IPS-NIHi7 (cell line): ENCODE measurements around the gene FRRS1.
"Not testable (repeated sequence)": the region's sequence is repeated elsewhere in the genome, so short reads cannot be mapped to it uniquely, and the experiment has no call there.

ENCODE experiments used
- DNase-seq: peaks from one replicate; pipeline ENCODE4 v3.0.0; 2012; ENCODE audit warnings: mixed read lengths; ENCODE audit errors: extremely low spot score

FRRS1 gene

DNA sequence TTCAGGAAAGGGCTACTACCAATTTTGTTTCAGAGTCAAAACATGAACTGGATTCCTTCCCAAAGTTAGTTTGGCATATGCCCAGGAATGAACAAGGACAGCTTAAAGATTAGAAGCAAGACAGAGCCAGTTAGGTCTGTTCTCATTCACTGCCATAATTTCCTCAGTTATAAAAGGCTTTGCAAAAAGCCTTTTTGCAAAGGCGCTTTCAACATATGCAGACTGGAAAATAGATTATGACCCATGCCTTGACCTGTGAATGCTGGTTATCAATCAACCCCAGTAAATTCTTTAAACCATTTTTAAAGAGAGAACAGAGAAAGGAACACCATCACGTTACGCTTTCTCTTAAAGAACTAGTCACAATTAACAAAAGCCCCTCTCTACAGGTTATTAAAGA, 1.7 kb upstream of the FRRS1 start:
- DNase-seq: no peak

DNA sequence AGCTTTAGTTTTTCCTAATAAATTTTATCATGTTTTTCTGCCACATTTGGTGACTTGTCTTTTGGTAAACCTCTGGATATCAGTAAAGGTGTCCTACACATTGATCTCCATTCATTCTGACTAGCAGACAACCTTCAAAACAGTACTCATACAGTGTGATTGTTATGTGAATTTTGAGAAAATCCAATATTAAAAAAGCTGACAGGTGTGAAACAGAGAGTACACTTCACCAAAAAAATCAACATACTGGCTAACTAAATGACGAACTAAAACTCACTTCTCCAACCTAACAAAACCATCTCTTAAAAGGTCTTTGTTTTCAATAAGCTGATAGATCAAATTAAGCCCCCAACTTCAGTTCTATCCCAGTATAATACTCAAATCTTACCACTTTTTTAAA, 1.5 kb downstream of the FRRS1 start:
- DNase-seq: no peak

DNA sequence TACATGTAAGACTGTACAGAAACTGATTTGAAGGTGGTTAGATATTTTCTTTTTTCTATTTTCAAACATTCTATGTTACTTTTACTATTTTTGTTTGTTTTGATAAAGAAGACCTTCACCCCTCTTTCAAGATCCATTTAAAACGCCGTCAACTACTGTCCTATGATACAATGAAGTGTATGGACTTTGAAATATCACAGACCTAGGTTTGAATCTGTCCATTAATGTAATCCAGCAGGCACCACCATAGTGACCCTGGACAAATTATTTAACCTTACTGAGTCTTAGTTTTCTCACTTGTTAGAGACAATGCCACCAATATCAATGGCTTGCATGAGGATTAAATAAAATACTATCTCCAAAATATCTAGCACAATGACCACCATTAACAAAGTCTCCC, 2.0 kb downstream of the FRRS1 start:
- DNase-seq: no peak

DNA sequence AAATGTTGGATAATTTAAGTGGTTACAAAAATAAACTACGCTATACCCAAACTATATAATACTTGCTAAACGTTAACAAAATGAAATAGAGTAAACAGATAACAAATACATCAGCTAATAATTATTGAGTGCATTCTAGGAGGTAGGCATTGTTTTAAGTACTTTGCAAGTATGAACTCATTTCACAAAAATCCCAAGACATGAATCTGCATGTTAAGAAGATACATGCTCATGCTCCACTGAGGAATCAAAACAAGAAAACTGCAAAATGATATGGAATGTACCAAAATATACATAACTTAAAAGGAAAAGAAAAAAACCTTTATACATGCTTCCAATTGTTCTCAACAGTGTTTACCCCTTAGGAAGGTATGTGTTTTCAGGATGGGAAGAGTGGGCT, 2.5 kb downstream of the FRRS1 start:
- no peak for DNase-seq

DNA sequence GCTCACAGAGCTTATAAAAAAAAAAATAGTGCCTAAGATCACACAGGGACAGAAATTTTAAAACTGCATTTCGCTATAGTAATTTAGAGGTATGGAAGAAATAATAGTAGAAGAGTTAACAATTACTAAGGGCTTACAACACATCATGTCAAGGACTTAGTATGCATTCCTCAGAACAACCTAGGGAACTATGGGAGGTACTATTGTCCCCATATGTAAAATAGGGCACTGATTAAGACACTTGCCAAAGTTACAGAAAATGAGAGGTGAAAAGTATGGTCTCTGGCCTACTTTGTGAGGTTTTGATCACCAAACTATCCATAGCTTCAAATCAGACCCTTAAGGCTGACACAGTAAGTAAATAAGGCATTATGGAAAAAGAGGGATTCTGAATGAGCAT, 4.7 kb downstream of the FRRS1 start:
- no peak for DNase-seq

DNA sequence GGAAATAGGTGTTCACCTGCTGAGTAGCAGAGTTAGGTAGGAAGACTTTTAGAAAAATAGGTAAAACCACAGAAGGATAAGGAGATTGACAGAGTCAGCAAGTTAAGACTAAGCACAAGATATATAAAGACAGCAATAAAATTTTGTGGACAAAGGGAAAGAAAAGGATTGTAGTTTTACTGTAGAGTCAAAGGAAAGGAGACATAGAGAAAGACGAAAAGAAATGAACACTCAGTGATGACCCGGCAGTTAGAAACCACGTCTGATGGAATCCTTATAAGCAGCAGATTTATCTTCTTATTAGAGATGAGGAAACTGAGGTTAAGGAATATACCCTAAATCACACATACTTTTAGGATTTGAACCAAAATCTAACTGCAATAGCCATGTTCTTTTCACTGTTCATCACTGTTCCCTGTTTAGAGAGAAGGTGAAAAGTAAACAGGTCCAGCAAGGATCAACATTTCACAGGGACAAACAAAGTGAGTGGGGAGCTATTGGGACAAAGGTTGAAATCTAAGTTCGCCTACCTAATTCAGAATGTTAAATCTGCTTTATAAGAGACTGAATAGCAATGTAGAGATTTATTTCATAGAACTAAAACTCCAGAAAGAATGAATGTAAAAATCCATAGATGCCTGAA, 6.8 kb downstream of the FRRS1 start:
- no peak for DNase-seq

DNA sequence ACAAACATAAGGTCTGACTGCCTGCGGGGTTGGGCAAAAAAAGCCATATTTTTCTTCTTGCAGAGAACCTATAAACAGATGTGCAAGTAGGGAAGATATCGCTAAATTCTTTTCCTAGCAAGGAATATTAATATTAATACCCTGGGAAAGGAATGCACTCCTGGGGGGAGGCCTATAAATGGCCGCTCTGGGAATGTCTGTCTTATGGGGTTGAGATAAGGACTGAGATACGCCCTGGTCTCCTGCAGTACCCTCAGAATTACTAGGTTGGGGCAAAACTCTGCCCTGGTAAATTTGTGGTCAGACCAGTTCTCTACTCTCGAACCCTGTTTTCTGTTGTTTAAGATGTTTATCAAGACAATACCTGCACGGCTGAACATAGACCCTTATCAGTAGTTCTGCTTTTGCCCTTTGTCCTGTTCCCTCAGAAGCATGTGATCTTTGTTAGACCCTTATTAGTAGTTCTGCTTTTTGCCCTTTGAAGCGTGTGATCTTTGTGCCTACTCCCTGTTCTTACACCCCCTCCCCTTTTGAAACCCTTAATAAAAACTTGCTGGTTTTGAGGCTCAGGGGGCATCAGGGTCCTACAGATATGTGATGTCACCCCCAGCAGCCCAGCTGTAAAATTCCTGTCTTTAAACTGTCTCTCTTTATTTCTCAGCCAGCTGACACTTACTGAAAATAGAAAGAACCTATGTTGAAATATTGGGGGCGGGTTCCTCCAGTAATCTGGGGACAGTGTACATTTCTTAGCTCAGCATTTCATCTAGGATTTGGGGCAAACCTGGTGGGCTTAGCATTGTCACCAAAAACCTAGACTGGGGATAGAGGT, 7.5 kb downstream of the FRRS1 start:
- DNase-seq: not testable (repeated sequence)

DNA sequence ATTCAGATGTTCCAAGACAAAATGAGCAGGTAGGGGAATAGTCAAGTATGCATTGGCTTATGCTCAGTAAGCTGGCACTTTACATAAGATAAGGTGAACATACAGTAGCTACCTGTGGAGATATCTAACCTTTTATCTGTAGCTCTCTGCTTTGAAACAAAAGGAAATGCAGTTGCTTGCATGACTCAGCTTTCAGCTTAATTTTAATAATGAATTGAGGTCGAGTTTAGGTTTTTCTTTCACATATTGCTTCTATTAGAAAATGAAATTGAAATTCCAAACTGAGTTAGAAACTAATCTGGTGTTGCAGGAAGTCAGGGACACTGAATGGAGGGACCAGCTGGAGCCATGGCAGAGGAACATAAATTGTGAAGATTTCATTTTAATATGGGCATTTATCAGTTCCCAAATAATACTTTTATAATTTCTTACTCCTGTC, 8.3 kb downstream of the FRRS1 start:
- no peak for DNase-seq

DNA sequence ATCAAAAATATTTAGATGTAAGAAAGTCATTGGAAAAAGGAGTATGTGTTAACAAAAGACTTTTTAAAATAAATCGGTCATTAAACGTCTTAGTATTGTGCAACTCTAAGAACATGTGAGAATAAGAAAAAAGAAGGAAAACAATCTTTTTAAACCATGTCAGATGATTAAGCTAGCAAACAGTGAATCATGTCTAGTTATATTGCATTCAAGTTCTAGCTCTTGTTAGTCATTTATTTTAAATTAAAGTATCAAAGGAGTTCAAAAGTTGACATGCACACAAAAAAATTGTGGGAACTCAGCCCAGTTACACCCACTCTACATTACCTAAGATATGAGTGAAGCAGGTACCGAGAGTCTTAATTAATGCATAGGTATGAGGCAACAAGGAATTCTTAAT, 9.8 kb downstream of the FRRS1 start:
- no peak for DNase-seq

DNA sequence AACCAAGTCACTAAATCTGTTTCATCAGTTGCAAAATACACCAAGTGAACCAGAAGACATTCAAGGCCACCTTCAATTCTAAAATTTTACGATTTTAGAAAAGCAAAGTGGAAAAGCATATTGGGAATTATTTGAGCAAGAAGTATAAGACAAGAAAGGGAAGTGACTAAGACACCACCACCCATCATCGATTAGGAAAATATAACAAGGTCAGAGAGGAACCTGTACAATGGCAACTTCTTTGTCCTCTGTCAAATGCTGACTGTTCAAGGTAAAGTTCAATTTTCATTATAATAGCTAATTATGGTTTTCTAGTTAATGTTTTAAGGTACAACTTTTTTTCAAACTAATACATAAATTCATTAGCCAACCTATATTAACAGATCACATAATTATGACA, 10.8 kb downstream of the FRRS1 start:
- DNase-seq: no peak

DNA sequence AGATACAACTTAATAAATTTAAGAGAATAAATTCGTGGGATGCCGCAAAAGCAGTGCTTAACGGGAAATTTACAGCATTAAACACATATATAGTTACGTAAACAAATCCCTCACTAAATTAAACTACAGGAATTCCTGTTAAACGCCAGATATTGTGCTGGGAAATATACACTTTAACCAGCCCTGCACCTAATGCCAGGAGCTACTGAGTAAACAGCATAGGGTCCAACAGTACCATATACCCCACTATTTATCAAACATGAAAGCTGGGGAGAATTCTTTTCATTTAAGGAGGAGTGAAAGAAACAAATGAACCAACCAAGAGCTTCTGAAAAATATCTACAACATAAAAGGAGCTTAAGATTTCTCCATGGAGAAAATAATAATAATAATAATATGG, 11.7 kb downstream of the FRRS1 start:
- no peak for DNase-seq

DNA sequence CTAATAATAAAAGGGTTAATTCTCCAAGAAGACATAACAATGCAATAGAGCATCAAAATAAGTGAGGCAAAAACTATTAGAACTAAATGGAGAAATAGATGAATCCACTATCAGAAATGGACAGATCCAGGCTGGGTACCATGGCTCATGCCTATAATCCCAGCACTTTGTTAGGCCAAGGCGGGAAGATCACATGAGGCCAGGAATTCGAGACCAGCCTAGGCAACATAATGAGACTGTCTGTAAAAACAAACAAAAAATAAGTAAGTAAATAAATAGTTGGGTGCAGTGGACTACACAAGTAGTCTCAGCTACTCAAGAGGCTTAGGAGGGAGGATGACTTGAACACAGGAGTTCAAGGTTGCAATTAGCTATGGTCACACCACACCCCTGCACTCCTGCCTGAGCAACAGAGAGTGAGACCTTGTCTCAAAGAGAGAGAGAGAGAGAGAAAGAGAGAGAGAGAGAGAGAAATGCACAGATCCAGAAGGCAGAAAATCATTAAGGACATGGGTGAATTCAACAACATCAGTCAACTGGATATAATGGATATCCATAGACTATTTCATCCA, 12.3 kb downstream of the FRRS1 start:
- DNase-seq: no peak

DNA sequence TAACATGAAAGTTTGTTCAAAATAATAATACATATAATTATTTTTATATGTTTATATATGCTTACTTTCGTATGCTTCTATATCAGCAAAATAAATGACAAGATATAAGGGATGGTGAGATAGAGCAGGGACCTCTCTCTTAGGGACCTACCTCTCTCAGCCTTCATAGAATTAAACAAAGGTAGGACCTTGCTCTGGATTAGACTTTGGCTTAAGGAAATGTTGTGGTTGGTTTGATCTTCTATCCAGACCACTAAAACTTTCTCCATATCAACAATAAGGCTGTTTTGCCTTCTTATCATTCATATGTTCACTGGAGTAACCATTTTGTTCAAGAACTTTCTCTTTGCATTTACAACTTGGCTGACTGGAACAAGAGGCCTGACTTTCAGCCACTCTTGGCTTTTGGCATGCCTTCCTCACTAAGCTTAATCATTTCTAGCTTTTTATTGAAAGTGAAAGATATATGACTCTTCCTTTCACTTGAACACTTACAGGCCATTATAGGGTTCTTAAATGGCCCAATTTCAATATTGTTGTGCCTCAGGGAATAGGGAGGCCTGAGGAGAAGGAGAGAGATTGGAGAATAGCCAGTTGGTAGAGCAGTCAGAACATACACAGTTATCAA, 14.4 kb downstream of the FRRS1 start:
- DNase-seq: no peak

DNA sequence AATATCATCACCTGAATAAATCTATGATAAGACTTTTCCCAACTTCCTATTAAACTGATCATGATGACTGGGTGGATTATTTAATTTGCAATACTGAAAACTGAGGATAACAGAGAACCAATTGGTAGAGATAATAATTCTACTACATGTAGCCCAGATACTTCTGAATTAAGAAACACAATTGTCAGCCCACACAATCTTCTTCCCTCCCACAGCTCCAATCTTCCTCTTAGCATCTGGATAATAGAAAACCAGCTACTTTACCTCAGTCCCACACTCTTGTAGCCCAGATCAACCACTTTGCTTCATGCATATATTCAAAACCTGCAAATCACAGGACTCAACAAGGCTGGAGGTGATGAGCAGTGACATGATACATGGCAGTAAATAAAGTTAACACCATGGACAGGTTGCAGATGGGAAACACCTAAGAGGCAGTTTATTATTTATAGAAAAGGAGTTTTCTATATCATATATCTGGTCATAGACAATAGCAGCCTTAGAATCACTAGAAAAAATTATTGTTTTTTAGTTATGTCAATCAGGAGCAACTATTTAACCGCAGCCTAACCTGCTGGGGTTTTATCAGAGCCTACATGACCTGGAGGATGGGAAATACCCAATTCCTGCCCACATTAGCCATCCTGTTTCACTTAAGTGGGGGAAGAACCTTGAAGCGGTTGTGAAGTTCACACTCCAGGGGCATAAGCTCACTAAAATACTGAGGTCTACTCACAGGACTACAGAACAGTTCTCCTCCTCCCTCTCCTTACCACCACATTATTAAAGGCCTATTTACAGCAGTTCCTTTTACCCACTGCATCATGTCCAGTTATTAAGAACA, 16.7 kb downstream of the FRRS1 start:
- DNase-seq: no peak

DNA sequence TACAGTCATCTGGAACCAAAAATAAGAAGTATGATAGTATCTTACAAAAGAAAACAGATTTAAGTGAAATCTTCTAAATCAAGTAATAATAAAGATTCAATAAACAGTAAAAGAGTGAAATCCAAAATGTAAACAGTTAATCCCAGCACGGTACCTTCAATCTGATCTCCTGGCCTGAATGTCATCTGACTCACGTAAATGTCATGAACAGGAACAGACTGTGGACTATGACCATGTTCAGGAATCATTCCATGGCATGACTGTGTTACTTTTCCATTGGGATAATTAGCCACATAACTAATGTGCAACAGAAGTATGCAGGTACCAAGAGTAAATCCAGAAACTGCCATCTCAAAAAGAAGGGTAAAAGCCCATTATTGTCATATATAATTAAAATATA, 18.0 kb downstream of the FRRS1 start:
- DNase-seq: no peak

DNA sequence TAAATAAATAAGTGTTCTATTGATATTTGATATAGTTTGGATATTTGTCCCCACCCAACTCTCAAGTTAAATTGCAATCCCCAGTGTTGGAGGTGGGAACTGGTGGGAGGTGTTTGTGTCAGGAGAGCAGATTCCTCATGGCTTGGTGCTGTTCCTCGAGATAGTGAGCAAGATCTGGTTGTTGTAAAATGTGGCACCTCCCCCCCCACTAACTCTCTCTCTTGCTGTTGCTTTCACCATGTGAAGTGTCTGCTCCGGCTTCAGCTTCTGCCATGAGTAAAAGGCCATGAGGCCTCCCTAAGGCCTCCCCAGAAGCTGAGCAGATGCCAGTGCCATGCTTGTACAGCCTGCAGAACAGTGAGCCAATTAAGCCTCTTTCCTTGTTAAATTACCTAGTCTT, 20.8 kb downstream of the FRRS1 start:
- no peak for DNase-seq

DNA sequence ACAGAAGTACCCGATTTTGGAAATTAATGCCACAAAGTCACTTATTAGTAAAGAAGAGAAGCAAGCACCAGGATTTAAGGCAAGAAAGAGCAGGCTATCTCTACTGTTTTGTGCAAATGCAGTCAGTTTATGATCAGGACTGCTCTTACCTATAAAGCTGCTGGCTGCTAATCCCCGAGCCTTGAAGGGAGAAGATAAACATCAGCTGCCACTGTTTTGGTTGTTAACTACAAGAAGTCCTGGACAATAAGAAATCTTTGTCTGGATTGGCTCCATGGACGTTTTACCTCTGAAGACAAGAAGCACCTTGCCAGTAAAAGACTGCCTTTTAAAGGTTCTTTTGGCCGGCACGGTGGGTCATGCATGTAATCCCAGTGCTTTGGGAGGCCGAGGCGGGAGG, 21.4 kb downstream of the FRRS1 start:
- no peak for DNase-seq

DNA sequence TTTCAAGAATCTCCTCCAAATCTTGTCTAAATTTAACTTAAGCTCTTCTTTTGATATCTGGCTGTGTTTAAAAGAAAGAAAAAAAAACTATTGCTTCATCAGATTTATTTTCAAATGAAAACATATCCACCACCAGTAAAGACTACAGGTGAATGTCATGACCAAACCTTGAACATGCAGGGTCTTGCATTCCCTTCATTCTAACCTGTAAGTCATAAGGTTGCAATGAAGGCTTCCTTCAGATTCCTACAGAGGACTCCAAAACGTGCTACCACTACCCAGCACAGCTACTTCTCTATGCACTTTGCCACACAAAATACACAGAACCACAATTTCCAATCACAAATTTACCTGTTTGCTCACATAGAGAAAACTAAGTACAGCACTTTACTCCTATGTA, 26.3 kb downstream of the FRRS1 start:
- no peak for DNase-seq

DNA sequence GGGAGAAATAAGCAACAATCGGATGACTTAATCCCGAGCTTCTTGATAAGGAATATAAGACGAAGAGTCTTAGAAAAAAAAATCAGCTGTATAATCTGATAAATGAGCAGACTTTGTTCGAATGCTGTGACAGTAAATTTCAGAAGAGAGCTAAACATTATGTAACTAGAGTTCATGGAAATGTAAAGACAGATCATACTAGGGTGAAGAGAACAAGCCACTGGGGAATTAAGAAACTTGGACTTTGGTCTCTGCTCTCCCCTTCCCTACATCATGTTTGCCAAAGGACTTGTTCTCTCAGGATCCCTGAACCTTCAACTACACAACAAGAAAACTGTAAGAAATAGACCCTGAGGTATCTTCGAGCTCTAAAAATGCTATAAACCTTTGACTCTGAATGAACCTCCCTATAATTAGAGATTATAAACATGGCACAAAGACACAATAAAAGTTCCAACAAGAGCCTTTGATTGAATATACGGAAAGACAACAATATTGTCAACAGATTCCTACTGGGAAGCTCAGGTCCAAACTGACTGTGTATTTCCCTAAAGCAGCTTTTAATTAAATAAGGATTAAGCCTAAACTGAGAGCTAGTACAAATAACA, 27.5 kb downstream of the FRRS1 start:
- no peak for DNase-seq

DNA sequence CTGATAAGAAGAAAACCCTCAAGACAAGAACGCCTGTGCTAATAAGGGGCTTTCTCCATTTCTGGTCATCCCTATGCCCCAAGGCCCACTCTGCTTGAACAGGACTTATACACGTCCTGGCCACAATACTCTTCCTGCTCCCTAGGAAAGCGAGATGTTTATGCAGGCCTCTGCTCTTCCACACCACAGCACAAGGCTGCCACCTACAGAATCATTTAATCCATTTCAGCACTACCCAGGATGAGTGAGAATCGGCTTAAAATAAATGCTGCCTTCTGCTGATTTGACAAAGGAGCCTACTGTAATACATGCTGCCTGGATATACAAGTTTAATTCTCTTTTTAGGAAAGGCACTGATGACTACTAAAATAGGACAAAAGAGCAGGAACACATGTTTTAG, 29.4 kb downstream of the FRRS1 start:
- peak; percentile 65 for DNase-seq

DNA sequence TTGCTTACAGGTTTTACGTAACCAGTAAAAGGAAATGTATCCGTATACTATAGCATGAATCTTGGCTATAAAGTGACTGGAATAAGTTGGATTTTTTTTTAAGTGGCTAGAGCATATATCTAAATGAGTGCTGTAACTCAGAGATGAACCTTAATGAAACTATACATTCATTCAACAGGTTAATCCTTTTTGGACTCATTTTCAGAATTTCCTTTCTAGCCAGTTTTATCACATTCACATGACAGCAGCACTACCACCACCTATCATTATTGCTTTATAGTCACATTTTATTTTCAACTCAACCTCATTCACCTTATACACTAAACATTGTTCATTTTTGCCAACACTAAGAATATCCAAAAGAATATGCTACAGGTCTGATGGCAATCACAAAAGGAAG, 30.6 kb downstream of the FRRS1 start:
- no peak for DNase-seq
